PC-3 (cell line): ENCODE results near the gene NTM. TPM values are rescaled to one million over a fixed set of nuclear protein-coding genes. Genes with fewer than 3 reads are reported as not detected.

ENCODE experiments used
- ATAC-seq: fragments of 200-7000 bp; cut with Tn5 transposase; 2 replicates; pipeline ENCODE4 v1.9.1; 2020; ENCODE audit warnings: mild to moderate bottlenecking, moderate library complexity
- BruUV-seq: library from RNA; stranded (reverse); fragments of 400-500 nt; replicated peaks from 2 replicates; lab custom pipeline; 2021; lab: Mats Ljungman, UMichigan
- CTCF ChIA-PET: fragments of 300-600 bp; sonication (Branson Sonifier 250); formaldehyde crosslinking; loops from one replicate; lab custom pipeline; 2022; ENCODE audit warnings: antibody characterized with exemption; lab: Charles Lee
- POLR2A ChIA-PET: fragments of 300-600 bp; sonication (Branson Sonifier 250); formaldehyde crosslinking; loops from one replicate; lab custom pipeline; 2022; ENCODE audit warnings: antibody characterized with exemption; ENCODE audit not compliant: unreplicated experiment; lab: Charles Lee
- DNase-seq: peaks from one replicate; pipeline ENCODE4 v3.0.0-alpha.2; 2015
- H2AFZ ChIP-seq: fragments of 300-600 bp; sonication (generic); 2 replicates; pipeline ENCODE4 v1.6.0; 2016; ENCODE audit warnings: antibody characterized with exemption, low read length
- H3F3A ChIP-seq: fragments of 300-600 bp; sonication (generic); one replicate; pipeline ENCODE4 v1.6.0; 2017; ENCODE audit warnings: antibody characterized with exemption, low read length, control low read depth, mild to moderate bottlenecking; ENCODE audit not compliant: unreplicated experiment
- H3K27ac ChIP-seq: fragments of 300-600 bp; sonication (generic); 2 replicates; pipeline ENCODE4 v1.5.1; 2016; ENCODE audit warnings: mild to moderate bottlenecking, low read length
- H3K27me3 ChIP-seq: fragments of 300-600 bp; sonication (generic); 2 replicates; pipeline ENCODE4 v1.6.1; 2016; ENCODE audit warnings: low read length, mixed read lengths
- H3K36me3 ChIP-seq: fragments of 300-600 bp; sonication (generic); 2 replicates; pipeline ENCODE4 v1.6.1; 2016; ENCODE audit warnings: low read depth, mixed run types, low read length, mixed read lengths
- H3K4me1 ChIP-seq: fragments of 300-600 bp; sonication (generic); 2 replicates; pipeline ENCODE4 v1.5.1; 2016; ENCODE audit warnings: low read length; ENCODE audit not compliant: insufficient read depth
- H3K4me2 ChIP-seq: fragments of 300-600 bp; sonication (generic); 2 replicates; pipeline ENCODE4 v1.6.0; 2016; ENCODE audit warnings: low read length
- H3K4me3 ChIP-seq: fragments of 300-600 bp; sonication (generic); 2 replicates; pipeline ENCODE4 v1.5.1; 2016; ENCODE audit warnings: mild to moderate bottlenecking, low read length, mixed read lengths
- H3K79me2 ChIP-seq: fragments of 300-600 bp; sonication (generic); 2 replicates; pipeline ENCODE4 v1.6.1; 2017; ENCODE audit warnings: low read length, mixed read lengths
- H3K9ac ChIP-seq: fragments of 300-600 bp; sonication (generic); 2 replicates; pipeline ENCODE4 v1.6.0; 2016; ENCODE audit warnings: mild to moderate bottlenecking, low read length
- H3K9me2 ChIP-seq: fragments of 300-600 bp; sonication (generic); replicated peaks from 2 replicates; pipeline ENCODE4 v1.6.1; 2016; ENCODE audit warnings: mixed run types, low read length, mixed read lengths
- H3K9me3 ChIP-seq: fragments of 300-600 bp; sonication (generic); 2 replicates; pipeline ENCODE4 v1.6.1; 2016; ENCODE audit warnings: low read length, mixed read lengths
- H4K20me1 ChIP-seq: fragments of 300-600 bp; sonication (generic); 2 replicates; pipeline ENCODE4 v1.6.1; 2016; ENCODE audit warnings: low read length, mixed read lengths
- EZH2 ChIP-seq: fragments of 300-600 bp; sonication (generic); IDR thresholded peaks from one replicate; pipeline ENCODE4 v1.6.1; 2017; ENCODE audit warnings: antibody characterized with exemption, mild to moderate bottlenecking, low read length; ENCODE audit not compliant: unreplicated experiment
- EZH2phosphoT487 ChIP-seq: fragments of 300-600 bp; sonication (generic); IDR thresholded peaks from 2 replicates; pipeline ENCODE4 v1.6.1; 2018; ENCODE audit warnings: mild to moderate bottlenecking, antibody characterized with exemption, low read length, borderline replicate concordance
- intact Hi-C: fragments of 100-400 bp; cut with micrococcal nuclease; formaldehyde crosslinking; loops from 2 replicates; pipeline ENCODE4 v1.9.0; 2023
- total RNA-seq: library from RNA; depleted of rRNA; stranded (reverse); fragments of >200 nt; gene quantifications from 2 replicates; pipeline ENCODE4 v1.2.3, GENCODE V29; 2014
- TF ChIP-seq, protein P1 (sequence below): fragments of 300-600 bp; sonication (generic); conservative IDR thresholded peaks from 2 replicates; pipeline ENCODE4 v1.5.1; 2017; ENCODE audit warnings: antibody characterized with exemption, low read depth, mild to moderate bottlenecking, low read length

The NTM gene
- total RNA-seq, 1 experiment from 2014 or later, result not detected

DNA sequence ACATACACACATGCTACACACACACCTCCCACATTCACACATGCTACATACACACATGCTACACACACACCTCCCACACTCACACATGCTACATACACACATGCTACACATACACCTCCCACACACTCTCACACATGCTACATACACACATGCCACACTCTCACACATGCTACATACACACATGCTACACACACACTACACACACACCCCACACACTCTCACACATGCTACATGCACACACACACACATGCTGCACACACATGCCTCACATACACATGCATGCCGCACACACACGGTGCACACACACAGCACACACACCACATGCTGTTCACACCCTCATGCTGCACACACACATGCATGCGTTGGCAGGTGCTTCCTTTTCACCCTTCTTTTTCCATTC is 495.4 kb downstream of the NTM start:
- H3K27me3 ChIP-seq, result no peaks in the 10 kb centered on the region
- DNase-seq (no peak), ATAC-seq (no peak)
- no peak overlapping the region for H3K4me2 ChIP-seq
- no TSS peak for BruUV-seq
- no peak overlapping the region for H3K4me3 ChIP-seq
- CTCF ChIA-PET, result no interaction called here
- intact Hi-C loops, result loop anchor here (1.0 to 5.0 kb wide), 3 partner anchors 161 to 261 kb away; no protein-coding TSS in a partner anchor
- H3K27ac ChIP-seq, result no peak overlapping the region
- TF ChIP-seq, protein P1, sequence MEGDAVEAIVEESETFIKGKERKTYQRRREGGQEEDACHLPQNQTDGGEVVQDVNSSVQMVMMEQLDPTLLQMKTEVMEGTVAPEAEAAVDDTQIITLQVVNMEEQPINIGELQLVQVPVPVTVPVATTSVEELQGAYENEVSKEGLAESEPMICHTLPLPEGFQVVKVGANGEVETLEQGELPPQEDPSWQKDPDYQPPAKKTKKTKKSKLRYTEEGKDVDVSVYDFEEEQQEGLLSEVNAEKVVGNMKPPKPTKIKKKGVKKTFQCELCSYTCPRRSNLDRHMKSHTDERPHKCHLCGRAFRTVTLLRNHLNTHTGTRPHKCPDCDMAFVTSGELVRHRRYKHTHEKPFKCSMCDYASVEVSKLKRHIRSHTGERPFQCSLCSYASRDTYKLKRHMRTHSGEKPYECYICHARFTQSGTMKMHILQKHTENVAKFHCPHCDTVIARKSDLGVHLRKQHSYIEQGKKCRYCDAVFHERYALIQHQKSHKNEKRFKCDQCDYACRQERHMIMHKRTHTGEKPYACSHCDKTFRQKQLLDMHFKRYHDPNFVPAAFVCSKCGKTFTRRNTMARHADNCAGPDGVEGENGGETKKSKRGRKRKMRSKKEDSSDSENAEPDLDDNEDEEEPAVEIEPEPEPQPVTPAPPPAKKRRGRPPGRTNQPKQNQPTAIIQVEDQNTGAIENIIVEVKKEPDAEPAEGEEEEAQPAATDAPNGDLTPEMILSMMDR, result no peak
- TF ChIP-seq EZH2phosphoT487, result no peak
- no peak for TF ChIP-seq EZH2
- no peaks in the 10 kb centered on the region for H3K36me3 ChIP-seq
- POLR2A ChIA-PET, result no interaction called here
- H3F3A ChIP-seq, result no peaks in the 10 kb centered on the region
- H3K9me3 ChIP-seq, result no peaks in the 10 kb centered on the region
- H3K9me2 ChIP-seq, result no peaks in the 10 kb centered on the region
- H2AFZ ChIP-seq, result no peak overlapping the region
- no peaks in the 10 kb centered on the region for H3K79me2 ChIP-seq
- H3K9ac ChIP-seq, result no peak overlapping the region
- H4K20me1 ChIP-seq, result no peaks in the 10 kb centered on the region
- H3K4me1 ChIP-seq, result no peaks in the 10 kb centered on the region

- CTCF ChIA-PET, result interaction anchor here (1.3 kb wide), 1 partner anchor 260 kb away, joined by 9 read pairs; no protein-coding TSS in a partner anchor
- no TSS peak for BruUV-seq
- intact Hi-C loops, result loop anchor here (1.0 to 5.0 kb wide), 3 partner anchors 161 to 261 kb away; no protein-coding TSS in a partner anchor
These were observed 496.4 kb downstream of the NTM start for GRCh38 chr11:131866535-131867400.

More at GRCh38 chr11:131866535-131867400, 496.4 kb downstream of the NTM start:
- DNase-seq, result no peak
- no peak overlapping the region for H3K9ac ChIP-seq
- no peak overlapping the region for H3K27ac ChIP-seq
- no peaks in the 10 kb centered on the region for H3K79me2 ChIP-seq
- H3K36me3 ChIP-seq, result no peaks in the 10 kb centered on the region
- no peak overlapping the region for H2AFZ ChIP-seq
- POLR2A ChIA-PET, result no interaction called here
- no peak for ATAC-seq
- no peaks in the 10 kb centered on the region for H4K20me1 ChIP-seq
- H3F3A ChIP-seq, result no peaks in the 10 kb centered on the region
- TF ChIP-seq EZH2phosphoT487, result no peak
- no peak for TF ChIP-seq EZH2
- TF ChIP-seq, protein P1, result peak; percentile 41; the same call in 1 of the 2 replicates
- no peak overlapping the region for H3K4me3 ChIP-seq
- no peak overlapping the region for H3K4me2 ChIP-seq
- no peaks in the 10 kb centered on the region for H3K4me1 ChIP-seq
- no peaks in the 10 kb centered on the region for H3K9me3 ChIP-seq
- H3K9me2 ChIP-seq, result no peaks in the 10 kb centered on the region
- H3K27me3 ChIP-seq, result no peaks in the 10 kb centered on the region
